ENCODE measurements around the gene TEX29. TPM values are rescaled to one million over a fixed set of nuclear protein-coding genes. Genes with fewer than 3 reads are reported as not detected.

The TEX29 gene
- total and polyA plus RNA-seq, 3 donors from 2014 or later, result 10.4 to 48.9 (median 15.8) TPM

DNA sequence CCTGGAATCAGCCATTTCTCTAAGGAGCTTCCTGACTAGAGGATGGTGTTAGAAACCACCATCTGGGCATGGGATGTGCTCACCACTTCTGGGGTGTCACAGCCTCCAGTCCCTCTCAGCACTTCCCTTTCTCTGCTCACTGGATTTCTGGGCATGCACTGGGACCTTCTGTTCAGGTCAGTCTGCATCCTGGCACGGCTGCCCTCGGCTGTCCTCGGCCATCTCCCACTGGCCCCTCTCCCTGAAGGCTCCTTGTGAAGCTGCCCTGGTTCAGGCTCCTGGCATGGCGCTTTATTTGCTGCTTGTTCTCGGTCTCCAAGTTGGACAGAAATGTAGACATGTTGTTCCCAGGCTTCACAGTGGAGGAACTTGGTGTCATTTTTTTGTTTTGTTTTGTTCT lies 60.0 kb downstream of the TEX29 start:
- no peak for DNase-seq
- WGBS, 2 donors, result 91 to 96% methylated on average over 5 of the region's 5 CpGs
- Histone ChIP-seq H3K9me3 (no peaks in the 10 kb centered on the region), H3K36me3 (ENCODE audit: low read depth, missing control alignments) (no peaks in the 10 kb centered on the region), H3K4me3 (no peak overlapping the region), H3K27me3 (no peaks in the 10 kb centered on the region), H3K4me1 (no peaks in the 10 kb centered on the region), H3K27ac (no peak overlapping the region)
- intact Hi-C loops (cut with DNase I; ENCODE audit: low total_unique reads), result no loop called here
- no peak for TF ChIP-seq POLR2A (IDR thresholded peaks at IDR 0.05)
- TF ChIP-seq, protein P1, sequence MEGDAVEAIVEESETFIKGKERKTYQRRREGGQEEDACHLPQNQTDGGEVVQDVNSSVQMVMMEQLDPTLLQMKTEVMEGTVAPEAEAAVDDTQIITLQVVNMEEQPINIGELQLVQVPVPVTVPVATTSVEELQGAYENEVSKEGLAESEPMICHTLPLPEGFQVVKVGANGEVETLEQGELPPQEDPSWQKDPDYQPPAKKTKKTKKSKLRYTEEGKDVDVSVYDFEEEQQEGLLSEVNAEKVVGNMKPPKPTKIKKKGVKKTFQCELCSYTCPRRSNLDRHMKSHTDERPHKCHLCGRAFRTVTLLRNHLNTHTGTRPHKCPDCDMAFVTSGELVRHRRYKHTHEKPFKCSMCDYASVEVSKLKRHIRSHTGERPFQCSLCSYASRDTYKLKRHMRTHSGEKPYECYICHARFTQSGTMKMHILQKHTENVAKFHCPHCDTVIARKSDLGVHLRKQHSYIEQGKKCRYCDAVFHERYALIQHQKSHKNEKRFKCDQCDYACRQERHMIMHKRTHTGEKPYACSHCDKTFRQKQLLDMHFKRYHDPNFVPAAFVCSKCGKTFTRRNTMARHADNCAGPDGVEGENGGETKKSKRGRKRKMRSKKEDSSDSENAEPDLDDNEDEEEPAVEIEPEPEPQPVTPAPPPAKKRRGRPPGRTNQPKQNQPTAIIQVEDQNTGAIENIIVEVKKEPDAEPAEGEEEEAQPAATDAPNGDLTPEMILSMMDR (IDR thresholded peaks at IDR 0.05), result no peak

- Histone ChIP-seq H3K27ac (no peak overlapping the region), H3K36me3 (ENCODE audit: low read depth, missing control alignments) (no peaks in the 10 kb centered on the region), H3K4me3 (no peak overlapping the region), H3K27me3 (no peaks in the 10 kb centered on the region), H3K9me3 (no peaks in the 10 kb centered on the region), H3K4me1 (no peaks in the 10 kb centered on the region)
- no peak for DNase-seq
- 36 to 50% methylated on average over 2 of the region's 2 CpGs for WGBS, 2 donors
- TF ChIP-seq POLR2A (IDR thresholded peaks at IDR 0.05), result no peak
- intact Hi-C loops (cut with DNase I; ENCODE audit: low total_unique reads), result no loop called here
Measured at GRCh38 chr13:111382411-111382810, 62.0 kb downstream of the TEX29 start.

- H3K4me1 ChIP-seq, result no peaks in the 10 kb centered on the region
- no peaks in the 10 kb centered on the region for H3K36me3 ChIP-seq (ENCODE audit: low read depth, missing control alignments)
- no peak overlapping the region for H3K27ac ChIP-seq
- WGBS, 2 donors, result 36 to 44% methylated on average over 2 of the region's 2 CpGs
- H3K27me3 ChIP-seq, result no peaks in the 10 kb centered on the region
- intact Hi-C loops (cut with DNase I; ENCODE audit: low total_unique reads), result no loop called here
- H3K9me3 ChIP-seq, result no peaks in the 10 kb centered on the region
- DNase-seq, result no peak
- TF ChIP-seq, protein P1 (IDR thresholded peaks at IDR 0.05), result no peak
- TF ChIP-seq POLR2A (IDR thresholded peaks at IDR 0.05), result no peak
- no peak overlapping the region for H3K4me3 ChIP-seq
Measured at GRCh38 chr13:111382877-111383276, 62.4 kb downstream of the TEX29 start.

GRCh38 chr13:111383591-111384440 lies 63.4 kb downstream of the TEX29 start:
- WGBS, 2 donors, result 74 to 75% methylated on average over 20 to 21 of the region's 21 CpGs
- Histone ChIP-seq H3K4me1 (no peaks in the 10 kb centered on the region), H3K27me3 (no peaks in the 10 kb centered on the region), H3K4me3 (no peak overlapping the region), H3K36me3 (ENCODE audit: low read depth, missing control alignments) (no peaks in the 10 kb centered on the region), H3K9me3 (no peaks in the 10 kb centered on the region), H3K27ac (no peak overlapping the region)
- intact Hi-C loops (cut with DNase I; ENCODE audit: low total_unique reads), result no loop called here
- TF ChIP-seq, protein P1 (IDR thresholded peaks at IDR 0.05), result no peak
- no peak for TF ChIP-seq POLR2A (IDR thresholded peaks at IDR 0.05)
- no peak for DNase-seq

DNA sequence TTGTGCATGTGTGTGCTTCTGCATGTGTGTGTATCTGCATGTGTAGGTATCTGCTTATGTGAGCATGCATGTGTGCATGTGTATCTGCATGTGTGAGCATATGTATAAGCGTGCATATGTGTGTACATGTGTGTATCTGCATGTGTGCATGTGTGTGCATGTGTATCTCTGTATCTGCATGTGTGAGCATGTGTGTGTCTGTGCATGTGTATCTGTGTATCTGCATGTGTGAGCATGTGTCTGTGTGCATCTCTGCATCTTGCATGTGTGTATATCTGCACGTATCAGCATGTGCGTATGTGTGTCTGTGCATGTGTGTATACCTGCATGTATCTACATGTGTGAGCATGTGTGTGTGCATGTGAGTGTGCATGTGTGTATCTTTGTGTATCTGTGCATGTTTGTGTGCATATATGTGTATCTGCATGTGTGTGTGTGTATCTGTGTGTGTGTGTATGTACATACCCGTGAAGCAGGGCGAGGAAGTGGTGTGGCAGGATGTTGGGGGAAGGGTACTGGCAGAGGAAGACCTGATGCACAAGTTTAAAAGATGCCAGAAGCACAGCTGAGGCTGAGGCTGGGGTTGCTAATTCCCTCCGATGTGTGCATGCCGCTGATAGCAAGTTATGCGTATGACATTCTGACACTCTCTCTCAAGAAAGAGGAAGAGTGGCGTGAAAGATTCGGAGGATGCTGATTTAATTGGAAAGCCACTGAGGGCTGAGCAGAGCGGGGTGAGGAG lies 64.2 kb downstream of the TEX29 start:
- Histone ChIP-seq H3K9me3 (no peaks in the 10 kb centered on the region), H3K27me3 (no peaks in the 10 kb centered on the region), H3K27ac (no peak overlapping the region), H3K36me3 (ENCODE audit: low read depth, missing control alignments) (no peaks in the 10 kb centered on the region), H3K4me3 (no peak overlapping the region), H3K4me1 (no peaks in the 10 kb centered on the region)
- no peak for TF ChIP-seq POLR2A (IDR thresholded peaks at IDR 0.05)
- TF ChIP-seq, protein P1 (IDR thresholded peaks at IDR 0.05), result no peak
- no peak for DNase-seq
- 79 to 81% methylated on average over 10 to 11 of the region's 11 CpGs for WGBS, 2 donors
- intact Hi-C loops (cut with DNase I; ENCODE audit: low total_unique reads), result no loop called here

Data from testis (tissue), 3 donors.